Stimulated activated CD4-positive, alpha-beta T cell treated with anti-CD3 and anti-CD28 coated beads, TNF-alpha, amount 100 ng/mL, for 24 hours (primary cell): ENCODE results near the gene UCHL5.
"Not testable (repeated sequence)": the region's sequence is repeated elsewhere in the genome, so short reads cannot be mapped to it uniquely, and the experiment has no call there.

Source experiments
- DNase-seq, 3 experiments: peaks; one replicate each; pipeline ENCODE4 v3.0.0-alpha.2; 2020; ENCODE audit warnings: low read depth in 3 of 3

Gene UCHL5

GRCh38 chr1:193065954-193066353 lies 6.8 kb upstream of the UCHL5 start:
- no peak for DNase-seq

GRCh38 chr1:193062698-193063463 lies 3.7 kb upstream of the UCHL5 start:
- no peak for DNase-seq

- no peak for DNase-seq
Observed at GRCh38 chr1:193060938-193061337, 1.8 kb upstream of the UCHL5 start.

- DNase-seq: no peak
Observed at GRCh38 chr1:193060406-193060805, 1.2 kb upstream of the UCHL5 start.

GRCh38 chr1:193060115-193060403 lies 899 bp upstream of the UCHL5 start:
- DNase-seq: no peak

GRCh38 chr1:193058529-193059281 lies 455 bp downstream of the UCHL5 start:
- peak; percentile 29 to 65 (median 40) for DNase-seq

GRCh38 chr1:193054169-193054675 lies 4.9 kb downstream of the UCHL5 start:
- no peak for DNase-seq

GRCh38 chr1:193048913-193049312 lies 10.2 kb downstream of the UCHL5 start:
- not testable (repeated sequence) for DNase-seq

- no peak for DNase-seq
Observed at GRCh38 chr1:193042766-193043691, 16.1 kb downstream of the UCHL5 start.

- no peak for DNase-seq
Observed at GRCh38 chr1:193040011-193040410, 19.1 kb downstream of the UCHL5 start.

GRCh38 chr1:193036337-193037047 lies 22.7 kb downstream of the UCHL5 start:
- no peak for DNase-seq

- no peak for DNase-seq
Observed at GRCh38 chr1:193033610-193034009, 25.6 kb downstream of the UCHL5 start.

GRCh38 chr1:193032643-193033427 lies 26.3 kb downstream of the UCHL5 start:
- not testable (repeated sequence) for DNase-seq

- DNase-seq: no peak
Observed at GRCh38 chr1:193031431-193031830, 27.7 kb downstream of the UCHL5 start.

- no peak for DNase-seq
Observed at GRCh38 chr1:193030280-193030679, 28.9 kb downstream of the UCHL5 start.

- no peak for DNase-seq
Observed at GRCh38 chr1:193025218-193025617, 33.9 kb downstream of the UCHL5 start.

GRCh38 chr1:193019442-193020026 lies 39.6 kb downstream of the UCHL5 start:
- no peak for DNase-seq

- no peak for DNase-seq
Observed at GRCh38 chr1:193016788-193017187, 42.4 kb downstream of the UCHL5 start.

- no peak for DNase-seq
Observed at GRCh38 chr1:193014400-193014799, 44.8 kb downstream of the UCHL5 start.

- DNase-seq: no peak
Observed at GRCh38 chr1:193013707-193014106, 45.5 kb downstream of the UCHL5 start.
